Measurements from ENCODE around the gene BLMH. TPM values are rescaled to one million over a fixed set of nuclear protein-coding genes. Genes with fewer than 3 reads are reported as not detected.

The BLMH gene
- total RNA-seq, 1 experiment from 2014 or later = 33.7 TPM

GRCh38 chr17:30226878-30227277 lies 64.9 kb downstream of the BLMH start:
- Mint-ChIP-seq H3K9me3 (ENCODE audit: low read depth, unreplicated experiment) (no peaks in the 10 kb centered on the region), H3K36me3 (ENCODE audit: insufficient read depth, unreplicated experiment) (no peaks in the 10 kb centered on the region), H3K4me3 (ENCODE audit: low read depth, unreplicated experiment) (no peak overlapping the region), H3K27ac (ENCODE audit: unreplicated experiment) (no peak overlapping the region), H3K27me3 (ENCODE audit: unreplicated experiment) (peaks cover 79% of the 10 kb centered on the region), H3K4me1 (ENCODE audit: low read depth, unreplicated experiment) (no peaks in the 10 kb centered on the region)
- no peak for TF ChIP-seq CTCF (IDR thresholded peaks at IDR 0.05; ENCODE audit: unreplicated experiment)
- intact Hi-C loops (cut with micrococcal nuclease; ENCODE audit: unreplicated experiment) = no loop called here
- no TSS peak for BruUV-seq (replicated peaks)
- CTCF ChIA-PET = no interaction called here
- DNase-seq = no peak

DNA sequence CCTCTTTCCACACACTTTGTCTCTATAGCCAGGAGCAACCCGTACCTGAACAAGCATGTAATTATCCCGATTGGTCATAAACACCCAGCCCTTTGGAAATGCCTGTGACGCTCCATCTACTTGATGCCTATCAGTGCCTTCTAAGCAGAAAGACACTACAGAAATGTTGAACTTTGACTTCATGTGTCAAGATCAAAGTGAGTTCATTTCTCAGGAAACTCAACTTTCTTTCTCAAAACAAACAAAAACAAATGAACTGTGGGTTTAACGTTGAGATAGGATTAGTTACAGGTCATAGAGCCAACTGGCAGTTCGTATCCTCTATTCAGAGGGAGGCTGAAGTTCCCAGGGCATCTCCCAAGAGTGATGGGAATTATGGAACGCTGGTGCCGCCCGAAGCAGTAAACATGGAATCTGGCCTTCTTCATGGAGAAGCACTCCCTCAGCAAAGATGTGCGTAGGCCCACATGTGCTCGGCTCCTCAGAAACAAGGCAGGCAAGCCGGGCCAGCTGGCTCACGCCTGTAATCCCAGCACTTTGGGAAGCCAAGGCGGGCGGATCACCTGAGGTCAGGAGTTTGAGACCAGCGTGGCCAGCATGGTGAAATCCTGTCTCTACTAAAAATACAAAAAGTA lies 65.7 kb downstream of the BLMH start:
- intact Hi-C loops (cut with micrococcal nuclease; ENCODE audit: unreplicated experiment) = no loop called here
- DNase-seq = no peak
- no peak overlapping the region for H3K27ac Mint-ChIP-seq (ENCODE audit: unreplicated experiment)
- H3K36me3 Mint-ChIP-seq (ENCODE audit: insufficient read depth, unreplicated experiment) = no peaks in the 10 kb centered on the region
- H3K9me3 Mint-ChIP-seq (ENCODE audit: low read depth, unreplicated experiment) = no peaks in the 10 kb centered on the region
- no peaks in the 10 kb centered on the region for H3K4me1 Mint-ChIP-seq (ENCODE audit: low read depth, unreplicated experiment)
- CTCF ChIA-PET = no interaction called here
- TF ChIP-seq CTCF (IDR thresholded peaks at IDR 0.05; ENCODE audit: unreplicated experiment) = no peak
- BruUV-seq (replicated peaks) = no TSS peak
- peaks cover 78% of the 10 kb centered on the region for H3K27me3 Mint-ChIP-seq (ENCODE audit: unreplicated experiment)
- no peak overlapping the region for H3K4me3 Mint-ChIP-seq (ENCODE audit: low read depth, unreplicated experiment)

DNA sequence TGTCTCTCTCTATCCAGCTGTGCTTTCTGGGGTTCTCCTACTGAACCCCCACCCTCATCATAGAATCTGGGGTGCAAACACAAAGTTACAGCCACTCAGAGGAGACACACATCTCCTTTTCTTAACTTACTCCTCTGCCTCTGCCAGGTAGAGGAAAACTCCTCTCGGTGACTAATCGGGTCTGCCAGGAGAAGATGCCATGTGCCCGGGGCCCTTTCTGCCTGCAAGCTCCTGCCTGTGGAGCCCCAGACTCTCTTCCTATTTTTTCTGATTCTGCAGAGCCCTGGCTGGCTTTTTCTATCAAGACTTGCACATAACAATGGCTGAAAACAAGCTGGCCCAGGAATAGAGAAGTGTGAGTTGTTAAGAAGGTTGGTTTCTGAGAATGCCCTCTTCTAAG lies 66.6 kb downstream of the BLMH start:
- no peaks in the 10 kb centered on the region for H3K9me3 Mint-ChIP-seq (ENCODE audit: low read depth, unreplicated experiment)
- no peak for TF ChIP-seq CTCF (IDR thresholded peaks at IDR 0.05; ENCODE audit: unreplicated experiment)
- intact Hi-C loops (cut with micrococcal nuclease; ENCODE audit: unreplicated experiment) = no loop called here
- CTCF ChIA-PET = no interaction called here
- H3K4me1 Mint-ChIP-seq (ENCODE audit: low read depth, unreplicated experiment) = no peaks in the 10 kb centered on the region
- peaks cover 69% of the 10 kb centered on the region for H3K27me3 Mint-ChIP-seq (ENCODE audit: unreplicated experiment)
- H3K4me3 Mint-ChIP-seq (ENCODE audit: low read depth, unreplicated experiment) = no peak overlapping the region
- no peak overlapping the region for H3K27ac Mint-ChIP-seq (ENCODE audit: unreplicated experiment)
- no peak for DNase-seq
- H3K36me3 Mint-ChIP-seq (ENCODE audit: insufficient read depth, unreplicated experiment) = no peaks in the 10 kb centered on the region
- no TSS peak for BruUV-seq (replicated peaks)

DNA sequence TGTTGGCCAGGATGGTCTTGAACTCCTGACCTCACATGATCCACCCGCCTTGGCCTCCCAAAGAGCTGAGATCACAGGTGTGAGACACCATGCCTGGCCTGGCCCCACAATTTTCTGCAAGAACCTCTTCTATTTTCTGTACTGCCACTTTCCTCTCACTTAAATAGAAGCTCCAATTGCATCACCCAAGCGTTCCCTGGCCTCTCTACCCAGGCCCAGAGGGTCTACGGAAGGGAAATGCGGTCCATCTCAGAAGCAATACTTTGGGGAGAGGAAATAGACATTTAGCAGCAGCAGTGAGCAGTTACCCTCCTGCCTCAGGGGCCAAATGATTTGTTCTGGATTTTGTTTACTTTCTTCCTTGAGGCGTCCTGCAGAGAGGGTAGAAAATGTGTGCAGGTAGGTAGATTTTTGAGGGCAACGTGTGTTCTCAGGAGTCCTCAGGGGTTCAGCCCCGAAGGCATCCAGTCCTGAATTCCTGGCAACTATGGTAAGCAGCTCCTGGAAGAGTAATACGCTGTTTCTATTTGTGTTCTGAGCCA lies 67.3 kb downstream of the BLMH start:
- no peak for TF ChIP-seq CTCF (IDR thresholded peaks at IDR 0.05; ENCODE audit: unreplicated experiment)
- CTCF ChIA-PET = no interaction called here
- DNase-seq = no peak
- H3K36me3 Mint-ChIP-seq (ENCODE audit: insufficient read depth, unreplicated experiment) = no peaks in the 10 kb centered on the region
- H3K27me3 Mint-ChIP-seq (ENCODE audit: unreplicated experiment) = peaks cover 62% of the 10 kb centered on the region
- no peaks in the 10 kb centered on the region for H3K9me3 Mint-ChIP-seq (ENCODE audit: low read depth, unreplicated experiment)
- no peaks in the 10 kb centered on the region for H3K4me1 Mint-ChIP-seq (ENCODE audit: low read depth, unreplicated experiment)
- no peak overlapping the region for H3K4me3 Mint-ChIP-seq (ENCODE audit: low read depth, unreplicated experiment)
- no peak overlapping the region for H3K27ac Mint-ChIP-seq (ENCODE audit: unreplicated experiment)
- BruUV-seq (replicated peaks) = no TSS peak
- intact Hi-C loops (cut with micrococcal nuclease; ENCODE audit: unreplicated experiment) = no loop called here
